GM21737 (cell line): Measurements from ENCODE around the gene USP8.

Experiments
- ATAC-seq: cut with Tn5 transposase; IDR thresholded peaks from one replicate; pipeline ENCODE4 v1.9.1; 2021; ENCODE audit warnings: mild to moderate bottlenecking, moderate library complexity; ENCODE audit not compliant: unreplicated experiment

The USP8 gene

DNA sequence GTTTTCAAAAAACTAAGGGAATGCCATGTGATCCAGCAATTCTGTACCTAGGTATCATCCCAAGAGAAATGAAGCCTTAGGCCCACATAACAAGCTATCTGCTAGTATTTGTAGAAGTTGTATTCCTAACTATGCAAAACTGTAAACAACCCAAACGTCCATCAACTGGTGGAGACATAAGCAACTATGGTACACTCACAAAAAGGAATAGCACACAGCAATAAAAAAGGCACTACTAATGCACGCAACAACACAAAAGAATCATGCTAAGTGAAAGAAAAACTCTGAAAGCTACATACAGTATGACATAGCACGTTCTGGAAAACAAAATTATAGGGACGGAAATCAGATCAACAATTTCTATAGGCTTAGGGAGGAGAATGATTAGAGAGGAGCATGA is 107.0 kb downstream of the USP8 start:
- ATAC-seq = no peak

DNA sequence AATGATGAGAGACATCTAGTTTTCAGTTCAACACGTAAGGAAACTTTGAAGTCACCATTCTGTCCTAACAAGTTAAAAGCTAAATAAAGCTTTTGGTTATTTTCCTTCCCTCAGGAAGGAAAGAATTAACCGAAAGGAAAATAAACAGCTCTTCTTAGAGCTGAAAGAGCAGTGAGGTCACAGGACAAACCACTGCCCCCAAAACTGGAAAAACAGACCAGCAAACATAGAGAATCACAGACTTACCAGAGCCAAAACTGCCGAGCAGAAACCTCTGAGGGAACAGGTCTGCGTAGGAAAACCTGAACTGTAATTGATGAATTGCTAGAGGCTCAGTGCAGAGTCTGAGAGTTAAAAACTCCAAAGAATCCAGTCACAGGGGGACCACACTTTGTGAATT is 107.6 kb downstream of the USP8 start:
- ATAC-seq = no peak

DNA sequence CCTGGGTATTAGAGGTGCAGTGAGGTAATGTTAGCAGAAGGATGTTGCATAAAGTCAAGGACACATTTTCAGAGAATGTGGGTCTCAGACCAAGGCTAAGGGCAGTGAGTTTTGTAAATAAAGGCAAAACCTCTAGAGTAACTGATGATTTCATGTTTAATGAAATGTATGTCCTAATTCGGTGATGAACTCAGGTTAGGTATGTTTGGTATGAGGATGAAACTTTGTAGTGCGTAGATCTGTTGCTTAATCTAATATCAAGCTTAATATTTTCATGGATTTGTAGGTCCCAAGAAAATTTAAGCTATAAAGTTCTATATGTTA is 118.6 kb downstream of the USP8 start:
- no peak for ATAC-seq

DNA sequence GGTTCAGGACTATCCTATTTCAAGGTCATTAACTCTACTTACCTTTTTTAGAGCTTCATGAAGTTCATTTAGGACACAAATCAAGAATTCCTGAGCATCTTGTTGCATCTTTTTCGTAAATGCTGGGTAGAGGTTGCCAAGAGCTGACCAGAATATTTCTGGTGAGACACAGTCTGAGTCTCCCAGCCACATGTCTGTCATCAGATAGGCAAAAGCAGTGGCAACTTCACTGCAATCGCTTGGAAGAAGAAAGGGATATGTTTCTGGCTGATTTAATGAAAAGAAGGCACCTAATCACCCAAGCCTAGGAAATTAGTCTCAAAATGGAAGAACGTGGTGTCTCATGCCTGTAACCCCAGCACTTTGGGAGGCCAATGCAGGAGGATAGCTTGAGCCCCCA is 119.4 kb downstream of the USP8 start:
- ATAC-seq = no peak

DNA sequence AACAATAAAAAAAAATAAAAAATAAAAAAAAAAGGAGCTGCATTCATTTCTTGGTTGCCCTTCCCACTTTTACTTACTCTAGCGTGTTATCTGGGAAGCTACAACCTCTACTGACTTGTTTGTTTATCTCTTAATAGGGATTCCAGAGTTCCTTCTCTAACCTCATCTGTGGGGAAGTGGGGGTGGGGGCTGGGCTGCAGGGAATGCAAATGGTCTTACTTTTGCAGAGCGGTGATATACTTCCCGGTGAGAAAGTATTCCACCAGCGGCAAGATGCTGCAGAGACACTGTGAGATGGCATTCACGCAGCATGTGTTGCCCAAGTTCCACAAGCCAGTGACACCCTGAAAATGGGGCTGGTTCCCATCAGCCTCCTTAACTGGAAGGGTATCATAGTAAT is 120.2 kb downstream of the USP8 start:
- no peak for ATAC-seq

DNA sequence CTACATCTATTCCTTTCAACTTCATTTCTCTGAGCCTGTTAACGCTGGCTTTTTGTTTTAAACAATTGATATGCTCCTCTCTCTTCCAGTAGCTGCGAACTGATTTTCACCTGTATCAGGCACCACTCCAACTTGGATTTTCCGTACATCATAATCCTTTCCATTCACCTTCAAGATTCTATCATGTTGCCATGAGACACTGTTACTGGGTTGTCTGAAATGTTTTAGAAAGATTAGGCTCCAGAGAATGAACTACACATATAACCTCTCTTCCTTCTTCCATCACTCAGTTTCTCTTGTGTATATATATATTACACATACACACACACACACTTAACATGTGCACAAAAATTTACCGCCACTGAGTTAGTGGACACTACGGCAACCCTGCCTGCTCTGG is 122.4 kb downstream of the USP8 start, which contains the start of gene USP50:
Gene USP50, minus strand, starts transcription at position 101 of the 400 bp plus-strand sequence. CDS start 141 bp downstream, outside the sequence.
- no peak for ATAC-seq

DNA sequence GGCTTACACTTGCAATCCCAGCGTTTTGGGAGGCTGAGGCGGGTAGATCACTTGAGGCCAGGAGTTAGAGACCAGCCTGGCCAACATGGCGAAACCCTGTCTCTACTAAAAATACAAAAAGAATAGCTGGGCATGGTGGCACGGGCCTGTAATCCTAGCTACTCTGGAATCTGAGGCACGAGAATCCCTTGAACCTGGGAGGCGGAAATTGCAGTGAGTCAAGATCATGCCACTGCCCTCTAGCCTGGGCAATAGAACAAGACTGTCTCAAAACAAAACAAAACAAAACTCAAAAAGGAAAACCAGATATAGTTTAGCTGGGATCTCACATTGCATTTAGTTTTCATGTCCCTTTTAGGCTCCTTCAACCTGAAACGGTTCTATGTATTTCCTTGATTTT is 125.1 kb downstream of the USP8 start:
- ATAC-seq = no peak

DNA sequence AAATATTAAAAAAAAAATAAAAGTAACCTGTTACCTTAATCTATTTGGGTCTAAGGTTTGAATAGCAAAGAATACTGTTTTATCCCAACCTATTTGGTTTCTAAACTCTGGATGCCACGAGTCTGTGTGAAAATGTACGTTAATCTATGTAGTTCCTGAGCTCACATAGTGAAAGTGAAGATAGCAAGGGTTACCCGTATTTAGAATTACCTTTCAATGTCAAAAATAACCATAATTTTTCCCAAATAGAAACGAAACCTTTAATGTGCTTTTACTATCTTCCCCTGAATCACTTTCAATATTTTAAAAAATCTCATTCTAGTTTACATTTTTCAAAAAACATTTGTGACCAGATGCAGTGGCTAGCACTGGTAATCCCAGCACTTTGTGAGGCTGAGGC is 128.0 kb downstream of the USP8 start:
- ATAC-seq = no peak

DNA sequence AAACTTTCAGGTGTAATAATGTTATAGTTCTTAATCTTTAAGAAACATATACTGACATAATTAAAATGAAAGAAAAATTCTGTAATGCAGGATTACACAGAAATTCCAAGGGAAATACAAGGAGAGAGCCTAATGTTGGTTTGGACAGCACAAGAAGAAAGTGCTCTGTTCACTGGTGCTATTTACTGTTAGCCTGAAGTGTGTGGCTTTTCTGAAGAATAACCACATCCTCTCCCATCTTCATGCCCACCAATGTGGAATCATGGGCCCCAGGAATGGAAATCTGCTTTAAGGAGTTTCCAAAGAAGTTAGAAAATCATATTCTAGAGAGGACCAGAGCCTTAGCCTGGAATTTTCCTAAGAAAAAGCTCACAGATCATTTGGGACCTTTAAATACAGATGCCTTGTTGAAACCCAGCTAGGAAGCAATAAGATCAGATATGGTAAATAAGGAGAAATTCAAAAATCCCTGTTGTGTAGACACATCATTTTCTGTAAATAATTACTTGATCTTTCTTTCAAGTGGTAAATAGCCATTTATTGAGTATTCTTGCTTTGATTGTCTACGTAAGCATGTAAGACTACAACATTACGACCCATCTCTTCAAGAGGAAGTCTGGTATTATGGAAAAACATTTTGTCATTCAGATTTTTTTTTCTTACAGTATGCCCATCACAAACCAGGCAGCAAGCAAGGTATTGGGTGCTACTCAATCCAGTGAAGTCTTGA is 132.6 kb downstream of the USP8 start:
- ATAC-seq = no peak

DNA sequence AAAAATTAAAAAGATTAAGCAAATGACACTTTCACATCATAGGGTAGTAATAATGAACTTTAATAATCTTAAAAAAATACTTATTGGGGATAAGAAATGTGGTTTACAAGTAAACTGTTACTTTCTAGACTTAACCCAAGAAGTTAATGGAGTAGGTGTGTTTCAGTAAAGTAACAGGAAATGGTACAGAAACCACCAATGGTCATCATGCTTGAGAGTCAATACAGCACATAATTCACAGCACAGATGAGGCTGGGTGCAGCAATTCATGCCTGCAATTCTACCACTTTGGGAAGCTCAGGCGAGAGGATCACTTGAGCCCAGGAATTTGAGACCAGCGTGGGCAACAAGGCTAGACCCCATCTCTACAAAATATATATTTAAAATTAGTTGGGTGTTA is 133.8 kb downstream of the USP8 start:
- ATAC-seq = no peak

DNA sequence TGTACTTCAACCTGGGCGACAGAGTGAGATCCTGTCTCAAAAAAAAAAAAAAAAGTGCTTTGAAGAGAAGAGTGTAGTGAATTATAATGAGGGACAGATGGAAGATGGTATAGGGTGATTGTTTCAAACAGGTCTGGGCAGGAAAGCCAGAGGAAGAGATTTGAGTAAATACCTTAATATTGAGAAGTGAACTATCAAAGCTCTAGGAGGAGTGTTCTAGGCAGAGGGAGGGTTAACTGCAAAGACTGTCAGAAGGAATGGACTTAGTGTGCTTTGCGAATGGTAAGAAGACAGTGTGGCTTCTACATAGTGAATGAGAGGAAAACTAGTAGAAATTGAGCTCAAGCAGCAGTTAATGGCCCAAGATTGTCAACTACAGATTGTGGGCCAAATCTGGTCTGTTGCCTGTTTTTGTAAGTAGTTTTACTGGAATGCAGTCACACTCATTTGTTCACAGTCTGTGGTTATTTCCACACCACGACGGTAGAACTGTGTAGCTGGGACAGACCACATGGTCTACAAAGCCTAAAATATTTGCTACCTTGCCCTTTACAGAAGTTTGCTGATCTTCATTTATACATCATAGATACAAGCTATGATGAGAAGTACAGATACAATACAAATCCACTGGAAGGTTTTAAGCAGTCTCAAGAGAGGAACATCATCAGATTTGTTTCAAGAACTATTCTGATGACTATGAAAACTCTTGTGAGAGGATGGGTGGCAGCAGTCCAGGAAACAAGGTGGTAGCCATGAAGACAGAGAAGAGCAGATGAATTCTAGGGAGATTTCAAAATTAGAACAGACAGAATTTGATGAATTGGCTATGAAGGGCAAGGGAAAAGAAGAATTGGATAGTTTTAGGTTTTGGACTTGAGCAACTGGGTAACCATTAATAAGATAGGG is 138.8 kb downstream of the USP8 start:
- no peak for ATAC-seq

DNA sequence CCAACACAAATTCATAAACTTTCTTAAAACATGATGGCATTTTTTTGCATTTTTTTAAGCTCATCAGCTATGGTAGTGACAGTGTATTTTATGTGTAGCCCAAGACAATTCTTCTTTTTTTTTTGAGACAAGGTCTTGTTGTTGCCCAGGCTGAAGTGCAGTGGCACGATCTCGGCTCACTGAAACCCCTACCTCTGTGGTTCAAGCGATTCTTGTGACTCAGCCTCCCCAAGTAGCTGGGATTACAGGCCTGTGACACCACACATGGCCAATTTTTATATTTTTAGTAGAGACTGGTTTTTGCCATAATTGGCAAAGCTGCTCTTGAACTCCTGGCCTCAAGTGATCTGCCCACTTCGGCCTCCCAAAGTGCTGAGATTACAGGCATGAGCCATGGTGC is 139.6 kb downstream of the USP8 start:
- no peak for ATAC-seq
